PC-9 (cell line): ENCODE data around the gene SEMA4F. TPM values are rescaled to one million over a fixed set of nuclear protein-coding genes. Genes with fewer than 3 reads are reported as not detected.

Experiments
- BruUV-seq: library from RNA; stranded (reverse); fragments of 400-500 nt; replicated peaks from 2 replicates; lab custom pipeline; 2021; lab: Mats Ljungman, UMichigan
- CTCF ChIA-PET: fragments of 300-600 bp; sonication (Branson Sonifier 250); formaldehyde crosslinking; loops from one replicate; lab custom pipeline; 2022; ENCODE audit warnings: antibody characterized with exemption; lab: Charles Lee
- POLR2A ChIA-PET: fragments of 300-600 bp; sonication (Branson Sonifier 250); formaldehyde crosslinking; loops from one replicate; lab custom pipeline; 2022; ENCODE audit warnings: antibody characterized with exemption; ENCODE audit not compliant: unreplicated experiment; lab: Charles Lee
- DNase-seq, 2 experiments: peaks; one replicate each; pipeline versions ENCODE4 v3.0.0 to v3.0.0-alpha.2; 2015 to 2022; ENCODE audit warnings: mixed read lengths in 1 of 2
- H2AFZ ChIP-seq: fragments of 200-600 bp; sonication (generic); 2 replicates; pipeline ENCODE4 v1.8.1; 2017; ENCODE audit warnings: antibody characterized with exemption
- H3F3A ChIP-seq: fragments of 200-600 bp; sonication (generic); 2 replicates; pipeline ENCODE4 v1.8.1; 2017; ENCODE audit warnings: antibody characterized with exemption, mild to moderate bottlenecking, low read depth; ENCODE audit not compliant: insufficient read depth
- H3K27ac ChIP-seq: fragments of 200-600 bp; sonication (generic); 2 replicates; pipeline ENCODE4 v1.6.1; 2016; ENCODE audit warnings: mixed run types
- H3K27me3 ChIP-seq: fragments of 200-600 bp; sonication (generic); 2 replicates; pipeline ENCODE4 v1.6.1; 2016; ENCODE audit warnings: low read depth, mixed run types; ENCODE audit not compliant: insufficient read depth
- H3K36me3 ChIP-seq: fragments of 200-600 bp; sonication (generic); 2 replicates; pipeline ENCODE4 v1.6.1; 2016; ENCODE audit warnings: low read depth, mixed run types
- H3K4me1 ChIP-seq: fragments of 200-600 bp; sonication (generic); replicated peaks from 2 replicates; pipeline ENCODE4 v1.6.1; 2016; ENCODE audit warnings: mixed run types; ENCODE audit not compliant: insufficient read depth
- H3K4me2 ChIP-seq: fragments of 200-600 bp; sonication (generic); 2 replicates; pipeline ENCODE4 v1.6.1; 2017; ENCODE audit warnings: mixed run types
- H3K4me3 ChIP-seq: fragments of 200-600 bp; sonication (generic); 2 replicates; pipeline ENCODE4 v1.6.1; 2016; ENCODE audit warnings: mixed run types
- H3K79me2 ChIP-seq: fragments of 200-600 bp; sonication (generic); 2 replicates; pipeline ENCODE4 v1.6.1; 2017; ENCODE audit warnings: low read depth, mixed run types
- H3K9me2 ChIP-seq: fragments of 200-600 bp; sonication (generic); 2 replicates; pipeline ENCODE4 v1.8.1; 2017; ENCODE audit warnings: mild to moderate bottlenecking; ENCODE audit not compliant: insufficient read depth
- H3K9me3 ChIP-seq: fragments of 200-600 bp; sonication (generic); 2 replicates; pipeline ENCODE4 v1.8.1; 2016; ENCODE audit warnings: low read depth; ENCODE audit not compliant: insufficient read depth
- H4K20me1 ChIP-seq: fragments of 200-600 bp; sonication (generic); 2 replicates; pipeline ENCODE4 v1.8.1; 2017; ENCODE audit not compliant: insufficient read depth
- CTCF ChIP-seq: fragments of 200-600 bp; sonication (generic); conservative IDR thresholded peaks from 2 replicates; pipeline ENCODE4 v1.6.1; 2017; ENCODE audit warnings: mixed run types, antibody characterized with exemption, mild to moderate bottlenecking, moderate library complexity
- EZH2 ChIP-seq: fragments of 200-600 bp; sonication (generic); IDR thresholded peaks from 2 replicates; pipeline ENCODE4 v1.8.0; 2017; ENCODE audit warnings: antibody characterized with exemption, low read depth
- intact Hi-C: fragments of 100-400 bp; cut with micrococcal nuclease; formaldehyde crosslinking; loops from one replicate; pipeline ENCODE4 v1.10.0; 2022; ENCODE audit not compliant: unreplicated experiment
- total RNA-seq: library from RNA; stranded (reverse); gene quantifications from 2 replicates; pipeline ENCODE4 v1.2.3, GENCODE V29; 2021

The SEMA4F gene
- total RNA-seq, 1 experiment from 2014 or later, result 12.3 TPM

- no peaks in the 10 kb centered on the region; the same call in 1 of the 2 replicates for H3K9me3 ChIP-seq
- BruUV-seq, result no TSS peak
- H3K27me3 ChIP-seq, result no peaks in the 10 kb centered on the region
- CTCF ChIA-PET, result no interaction called here
- no peaks in the 10 kb centered on the region for H3K79me2 ChIP-seq
- H2AFZ ChIP-seq, result no peak overlapping the region
- no peak overlapping the region for H3K4me2 ChIP-seq
- no peak overlapping the region for H3K27ac ChIP-seq
- no peaks in the 10 kb centered on the region; the same call in 1 of the 2 replicates for H3K4me1 ChIP-seq
- H3K9me2 ChIP-seq, result no peaks in the 10 kb centered on the region
- no peaks in the 10 kb centered on the region for H3K36me3 ChIP-seq
- H4K20me1 ChIP-seq, result no peaks in the 10 kb centered on the region
- POLR2A ChIA-PET, result no interaction called here
- intact Hi-C loops, result loop anchor here (10.0 kb wide), 1 partner anchor 174 kb away; the partner anchor contains the start of genes CCDC142 and TTC31
- H3F3A ChIP-seq, result no peaks in the 10 kb centered on the region
- TF ChIP-seq EZH2 (no peak), CTCF (no peak)
- no peak for DNase-seq
- no peak overlapping the region for H3K4me3 ChIP-seq
These were observed 4.5 kb downstream of the SEMA4F start for GRCh38 chr2:74658516-74658915.

- CTCF ChIA-PET, result no interaction called here
- intact Hi-C loops, result loop anchor here (10.0 kb wide), 1 partner anchor 175 kb away; the partner anchor contains the start of genes CCDC142 and TTC31
These were observed 5.4 kb downstream of the SEMA4F start for GRCh38 chr2:74659462-74659861.

GRCh38 chr2:74668087-74668486, 14.0 kb downstream of the SEMA4F start:
- TF ChIP-seq EZH2 (no peak), CTCF (no peak)
- BruUV-seq, result no TSS peak

More at GRCh38 chr2:74659462-74659861, 5.4 kb downstream of the SEMA4F start:
- H3K27me3 ChIP-seq, result no peaks in the 10 kb centered on the region
- POLR2A ChIA-PET, result no interaction called here
- TF ChIP-seq CTCF (no peak), EZH2 (no peak)
- no peaks in the 10 kb centered on the region for H3K36me3 ChIP-seq
- H3K79me2 ChIP-seq, result no peaks in the 10 kb centered on the region
- no peak overlapping the region for H3K4me3 ChIP-seq
- H3F3A ChIP-seq, result no peaks in the 10 kb centered on the region
- H2AFZ ChIP-seq, result no peak overlapping the region
- H3K9me2 ChIP-seq, result no peaks in the 10 kb centered on the region
- H3K9me3 ChIP-seq, result no peaks in the 10 kb centered on the region; the same call in 1 of the 2 replicates
- no peak overlapping the region for H3K27ac ChIP-seq
- DNase-seq, result no peak
- no peaks in the 10 kb centered on the region; the same call in 1 of the 2 replicates for H3K4me1 ChIP-seq
- no peak overlapping the region for H3K4me2 ChIP-seq
- no peaks in the 10 kb centered on the region for H4K20me1 ChIP-seq
- no TSS peak for BruUV-seq

More at GRCh38 chr2:74668087-74668486, 14.0 kb downstream of the SEMA4F start:
- Histone ChIP-seq H2AFZ (no peak overlapping the region), H3K9me2 (no peaks in the 10 kb centered on the region), H3K4me2 (no peak overlapping the region), H3K27ac (no peak overlapping the region), H3K79me2 (no peaks in the 10 kb centered on the region), H3K4me1 (no peaks in the 10 kb centered on the region), H3F3A (no peaks in the 10 kb centered on the region), H3K36me3 (no peaks in the 10 kb centered on the region), H3K27me3 (no peaks in the 10 kb centered on the region), H4K20me1 (no peaks in the 10 kb centered on the region), H3K9me3 (no peaks in the 10 kb centered on the region), H3K4me3 (no peak overlapping the region)
- ChIA-PET CTCF (interaction anchor here (0.7 kb wide), 2 partner anchors 189 to 790 kb away, joined by 3 to 4 read pairs; no protein-coding TSS in a partner anchor), POLR2A (no interaction called here)
- intact Hi-C loops, result no loop called here
- no peak for DNase-seq
